WTC11 (cell line): ENCODE data around the gene ATRX.
"Not testable (repeated sequence)": the region's sequence is repeated elsewhere in the genome, so short reads cannot be mapped to it uniquely, and the experiment has no call there.

ENCODE experiments used
- ESRRA ChIP-seq: sonication (generic); formaldehyde crosslinking; IDR thresholded peaks from 2 replicates; pipeline ENCODE4 v1.8.1; 2022; ENCODE audit warnings: mild to moderate bottlenecking, missing genetic modification reagents, borderline replicate concordance
- FOXP4 ChIP-seq: sonication (generic); formaldehyde crosslinking; IDR thresholded peaks from 2 replicates; pipeline ENCODE4 v1.8.0; 2022; ENCODE audit warnings: mild to moderate bottlenecking, missing genetic modification reagents
- IRF2 ChIP-seq: sonication (generic); formaldehyde crosslinking; IDR thresholded peaks from 2 replicates; pipeline ENCODE4 v1.8.0; 2022; ENCODE audit warnings: low read depth, missing genetic modification reagents, borderline replicate concordance
- MYBL2 ChIP-seq: sonication (generic); formaldehyde crosslinking; IDR thresholded peaks from 2 replicates; pipeline ENCODE4 v1.8.1; 2023; ENCODE audit warnings: mild to moderate bottlenecking, moderate library complexity, missing genetic modification reagents
- NFE2L1 ChIP-seq: sonication (generic); formaldehyde crosslinking; IDR thresholded peaks from 2 replicates; pipeline ENCODE4 v1.8.1; 2023; ENCODE audit warnings: missing genetic modification reagents
- NR3C1 ChIP-seq: sonication (generic); formaldehyde crosslinking; conservative IDR thresholded peaks from 2 replicates; pipeline ENCODE4 v1.8.1; 2023; ENCODE audit warnings: low read depth, mild to moderate bottlenecking, missing genetic modification reagents
- TCF7 ChIP-seq: sonication (generic); formaldehyde crosslinking; IDR thresholded peaks from 2 replicates; pipeline ENCODE4 v1.8.0; 2022; ENCODE audit warnings: mild to moderate bottlenecking, low read depth, missing genetic modification reagents, moderate library complexity
- USF2 ChIP-seq: sonication (generic); formaldehyde crosslinking; IDR thresholded peaks from 2 replicates; pipeline ENCODE4 v1.8.1; 2023; ENCODE audit warnings: mild to moderate bottlenecking, missing genetic modification reagents, moderate library complexity
- ZBTB43 ChIP-seq: sonication (generic); formaldehyde crosslinking; IDR thresholded peaks from 2 replicates; pipeline ENCODE4 v1.8.1; 2023; ENCODE audit warnings: mild to moderate bottlenecking, missing genetic modification reagents
- TF ChIP-seq, protein P1 (sequence below): fragments of 200-600 bp; IDR thresholded peaks from 2 replicates; pipeline ENCODE4 v1.8.0; 2022; ENCODE audit warnings: antibody characterized with exemption
- TF ChIP-seq, protein P2 (sequence below): sonication (generic); formaldehyde crosslinking; IDR thresholded peaks from 2 replicates; pipeline ENCODE4 v1.8.0; 2023; ENCODE audit warnings: missing genetic modification reagents
- TF ChIP-seq, protein P3 (sequence below): fragments of 250-450 bp; sonication (Bioruptor Pico); IDR thresholded peaks from 2 replicates; pipeline ENCODE4 v1.9.0; 2021; ENCODE audit warnings: mild to moderate bottlenecking

GRCh38 chrX:77539778-77540177 lies 246.2 kb downstream of the ATRX start:
- TF ChIP-seq NFE2L1 (CRISPR knock-in tag); FOXP4 (CRISPR knock-in tag); USF2 (CRISPR knock-in tag); MYBL2; ZBTB43; NR3C1; ESRRA (CRISPR knock-in tag); TCF7; IRF2 (CRISPR knock-in tag): not testable (repeated sequence)
- TF ChIP-seq, protein P1, sequence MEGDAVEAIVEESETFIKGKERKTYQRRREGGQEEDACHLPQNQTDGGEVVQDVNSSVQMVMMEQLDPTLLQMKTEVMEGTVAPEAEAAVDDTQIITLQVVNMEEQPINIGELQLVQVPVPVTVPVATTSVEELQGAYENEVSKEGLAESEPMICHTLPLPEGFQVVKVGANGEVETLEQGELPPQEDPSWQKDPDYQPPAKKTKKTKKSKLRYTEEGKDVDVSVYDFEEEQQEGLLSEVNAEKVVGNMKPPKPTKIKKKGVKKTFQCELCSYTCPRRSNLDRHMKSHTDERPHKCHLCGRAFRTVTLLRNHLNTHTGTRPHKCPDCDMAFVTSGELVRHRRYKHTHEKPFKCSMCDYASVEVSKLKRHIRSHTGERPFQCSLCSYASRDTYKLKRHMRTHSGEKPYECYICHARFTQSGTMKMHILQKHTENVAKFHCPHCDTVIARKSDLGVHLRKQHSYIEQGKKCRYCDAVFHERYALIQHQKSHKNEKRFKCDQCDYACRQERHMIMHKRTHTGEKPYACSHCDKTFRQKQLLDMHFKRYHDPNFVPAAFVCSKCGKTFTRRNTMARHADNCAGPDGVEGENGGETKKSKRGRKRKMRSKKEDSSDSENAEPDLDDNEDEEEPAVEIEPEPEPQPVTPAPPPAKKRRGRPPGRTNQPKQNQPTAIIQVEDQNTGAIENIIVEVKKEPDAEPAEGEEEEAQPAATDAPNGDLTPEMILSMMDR, result not testable (repeated sequence)
- TF ChIP-seq, protein P2, sequence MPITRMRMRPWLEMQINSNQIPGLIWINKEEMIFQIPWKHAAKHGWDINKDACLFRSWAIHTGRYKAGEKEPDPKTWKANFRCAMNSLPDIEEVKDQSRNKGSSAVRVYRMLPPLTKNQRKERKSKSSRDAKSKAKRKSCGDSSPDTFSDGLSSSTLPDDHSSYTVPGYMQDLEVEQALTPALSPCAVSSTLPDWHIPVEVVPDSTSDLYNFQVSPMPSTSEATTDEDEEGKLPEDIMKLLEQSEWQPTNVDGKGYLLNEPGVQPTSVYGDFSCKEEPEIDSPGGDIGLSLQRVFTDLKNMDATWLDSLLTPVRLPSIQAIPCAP (CRISPR knock-in tag), result not testable (repeated sequence)
- TF ChIP-seq, protein P3, sequence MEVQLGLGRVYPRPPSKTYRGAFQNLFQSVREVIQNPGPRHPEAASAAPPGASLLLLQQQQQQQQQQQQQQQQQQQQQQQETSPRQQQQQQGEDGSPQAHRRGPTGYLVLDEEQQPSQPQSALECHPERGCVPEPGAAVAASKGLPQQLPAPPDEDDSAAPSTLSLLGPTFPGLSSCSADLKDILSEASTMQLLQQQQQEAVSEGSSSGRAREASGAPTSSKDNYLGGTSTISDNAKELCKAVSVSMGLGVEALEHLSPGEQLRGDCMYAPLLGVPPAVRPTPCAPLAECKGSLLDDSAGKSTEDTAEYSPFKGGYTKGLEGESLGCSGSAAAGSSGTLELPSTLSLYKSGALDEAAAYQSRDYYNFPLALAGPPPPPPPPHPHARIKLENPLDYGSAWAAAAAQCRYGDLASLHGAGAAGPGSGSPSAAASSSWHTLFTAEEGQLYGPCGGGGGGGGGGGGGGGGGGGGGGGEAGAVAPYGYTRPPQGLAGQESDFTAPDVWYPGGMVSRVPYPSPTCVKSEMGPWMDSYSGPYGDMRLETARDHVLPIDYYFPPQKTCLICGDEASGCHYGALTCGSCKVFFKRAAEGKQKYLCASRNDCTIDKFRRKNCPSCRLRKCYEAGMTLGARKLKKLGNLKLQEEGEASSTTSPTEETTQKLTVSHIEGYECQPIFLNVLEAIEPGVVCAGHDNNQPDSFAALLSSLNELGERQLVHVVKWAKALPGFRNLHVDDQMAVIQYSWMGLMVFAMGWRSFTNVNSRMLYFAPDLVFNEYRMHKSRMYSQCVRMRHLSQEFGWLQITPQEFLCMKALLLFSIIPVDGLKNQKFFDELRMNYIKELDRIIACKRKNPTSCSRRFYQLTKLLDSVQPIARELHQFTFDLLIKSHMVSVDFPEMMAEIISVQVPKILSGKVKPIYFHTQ, result not testable (repeated sequence)
